Esophagus muscularis mucosa (tissue), 4 donors: ENCODE data around the gene COMMD6. TPM values are rescaled to one million over a fixed set of nuclear protein-coding genes. Genes with fewer than 3 reads are reported as not detected.

ENCODE experiments used
- DNase-seq: peaks from one replicate; pipeline ENCODE4 v3.0.0-alpha.2; 2017; ENCODE audit errors: extremely low spot score
- H3K27ac ChIP-seq, 4 donors: fragments of 200-600 bp; sonication (generic); replicated peaks in 1 of 4; 1 replicate in 3 of 4; 2 replicates in 1 of 4; pipeline ENCODE4 v1.5.1; 2016 to 2019; ENCODE audit warnings: mild to moderate bottlenecking in 1 of 4
- H3K27me3 ChIP-seq, 4 donors: fragments of 200-600 bp; sonication (generic); one replicate each; pipeline versions ENCODE4 v1.5.1 to v1.6.0; 2016 to 2019
- H3K36me3 ChIP-seq, 4 donors: fragments of 200-600 bp; sonication (generic); one replicate each; pipeline ENCODE4 v1.5.1; 2016 to 2019
- H3K4me1 ChIP-seq, 4 donors: fragments of 200-600 bp; sonication (generic); one replicate each; pipeline ENCODE4 v1.5.1; 2016 to 2019
- H3K4me3 ChIP-seq, 4 donors: fragments of 200-600 bp; sonication (generic); 1 replicate in 2 of 4; 2 replicates in 2 of 4; pipeline ENCODE4 v1.5.1; 2016 to 2019; ENCODE audit warnings: mild to moderate bottlenecking in 4 of 4, moderate library complexity in 1 of 4
- H3K9me3 ChIP-seq, 4 donors: fragments of 200-600 bp; sonication (generic); 1 replicate in 3 of 4; 2 replicates in 1 of 4; pipeline ENCODE4 v1.5.1; 2016 to 2019
- EP300 ChIP-seq: sonication (generic); formaldehyde crosslinking; IDR thresholded peaks from one replicate; pipeline ENCODE4 v1.6.1; 2017; ENCODE audit warnings: antibody characterized with exemption
- POLR2A ChIP-seq: fragments of 450-650 bp; IDR thresholded peaks from one replicate; pipeline ENCODE4 v1.6.1; 2017; ENCODE audit warnings: antibody characterized with exemption, moderate library complexity, mild to moderate bottlenecking, low read depth
- POLR2AphosphoS5 ChIP-seq, 2 donors: sonication (generic); formaldehyde crosslinking; IDR thresholded peaks; one replicate each; pipeline ENCODE4 v1.6.1; 2017; ENCODE audit warnings: antibody characterized with exemption in 2 of 2
- WGBS: methylation state at CpG from one replicate; pipeline ENCODE4 v1.1.5; 2018; 5-methylcytosine and 5-hydroxymethylcytosine counted together
- intact Hi-C: fragments of 100-400 bp; cut with DNase I; formaldehyde crosslinking; loops from one replicate; pipeline ENCODE4 v1.15.1; 2023
- total RNA-seq, 4 donors: library from RNA; depleted of rRNA; stranded (reverse); fragments of >200 nt; gene quantifications; one replicate each; pipeline versions ENCODE4 v1.1.0 to v1.2.1, GENCODE V29; 2016
- TF ChIP-seq, protein P1 (sequence below), 3 experiments: fragments of 200-600 bp in 2 of 3; fragments of 450-650 bp in 1 of 3; sonication (generic) in 2 of 3; IDR thresholded peaks; one replicate each; pipeline ENCODE4 v1.5.1; 2017 to 2019; ENCODE audit warnings: antibody characterized with exemption in 3 of 3, mild to moderate bottlenecking in 2 of 3, moderate library complexity in 1 of 3

COMMD6 gene
- total RNA-seq, 4 donors from 2014 or later, result 83.2 to 156 (median 109) TPM

DNA sequence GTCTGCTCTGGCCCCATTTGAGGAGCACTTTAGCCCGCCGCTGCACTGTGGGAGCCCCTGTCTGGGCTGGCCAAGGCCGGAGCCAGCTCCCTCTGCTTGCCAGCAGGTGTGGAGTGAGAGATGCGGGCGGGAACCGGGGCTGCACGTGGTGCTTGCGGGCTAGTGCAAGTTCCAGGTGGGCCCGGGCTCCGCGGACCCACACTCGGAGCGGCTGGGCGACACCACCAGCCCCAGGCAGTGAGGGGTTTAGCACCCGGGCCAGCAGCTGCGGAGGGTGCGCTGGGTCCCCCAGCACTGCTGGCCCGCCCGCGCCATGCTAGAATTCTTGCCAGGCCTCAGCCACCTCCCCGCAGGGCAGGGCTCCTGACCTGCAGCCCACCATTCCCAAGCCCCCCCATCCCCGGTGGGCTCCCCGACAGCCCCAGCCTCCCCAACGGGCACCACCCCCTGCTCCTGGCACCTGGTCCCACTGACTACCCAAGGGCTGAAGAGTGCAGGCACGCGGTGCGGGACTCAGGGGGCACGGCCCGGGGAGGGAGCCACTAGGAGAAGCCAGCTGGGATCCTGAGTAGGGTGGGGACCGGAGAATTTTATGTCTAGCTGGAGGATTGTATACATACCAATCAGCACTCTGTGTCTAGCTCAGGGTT is 19.1 kb downstream of the COMMD6 start:
- Histone ChIP-seq H3K27ac (no peak overlapping the region), H3K4me3 (no peak overlapping the region), H3K4me1 (no peaks in the 10 kb centered on the region), H3K36me3 (no peaks in the 10 kb centered on the region), H3K9me3 (no peaks in the 10 kb centered on the region), H3K27me3 (no peaks in the 10 kb centered on the region)
- 98% methylated on average over 8 of the region's 30 CpGs for WGBS
- no peak for DNase-seq
- intact Hi-C loops, result no loop called here
- TF ChIP-seq POLR2AphosphoS5 (IDR thresholded peaks at IDR 0.05) (no peak), POLR2A (no peak), EP300 (no peak)
- TF ChIP-seq, protein P1, sequence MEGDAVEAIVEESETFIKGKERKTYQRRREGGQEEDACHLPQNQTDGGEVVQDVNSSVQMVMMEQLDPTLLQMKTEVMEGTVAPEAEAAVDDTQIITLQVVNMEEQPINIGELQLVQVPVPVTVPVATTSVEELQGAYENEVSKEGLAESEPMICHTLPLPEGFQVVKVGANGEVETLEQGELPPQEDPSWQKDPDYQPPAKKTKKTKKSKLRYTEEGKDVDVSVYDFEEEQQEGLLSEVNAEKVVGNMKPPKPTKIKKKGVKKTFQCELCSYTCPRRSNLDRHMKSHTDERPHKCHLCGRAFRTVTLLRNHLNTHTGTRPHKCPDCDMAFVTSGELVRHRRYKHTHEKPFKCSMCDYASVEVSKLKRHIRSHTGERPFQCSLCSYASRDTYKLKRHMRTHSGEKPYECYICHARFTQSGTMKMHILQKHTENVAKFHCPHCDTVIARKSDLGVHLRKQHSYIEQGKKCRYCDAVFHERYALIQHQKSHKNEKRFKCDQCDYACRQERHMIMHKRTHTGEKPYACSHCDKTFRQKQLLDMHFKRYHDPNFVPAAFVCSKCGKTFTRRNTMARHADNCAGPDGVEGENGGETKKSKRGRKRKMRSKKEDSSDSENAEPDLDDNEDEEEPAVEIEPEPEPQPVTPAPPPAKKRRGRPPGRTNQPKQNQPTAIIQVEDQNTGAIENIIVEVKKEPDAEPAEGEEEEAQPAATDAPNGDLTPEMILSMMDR (IDR thresholded peaks at IDR 0.05), result no peak

DNA sequence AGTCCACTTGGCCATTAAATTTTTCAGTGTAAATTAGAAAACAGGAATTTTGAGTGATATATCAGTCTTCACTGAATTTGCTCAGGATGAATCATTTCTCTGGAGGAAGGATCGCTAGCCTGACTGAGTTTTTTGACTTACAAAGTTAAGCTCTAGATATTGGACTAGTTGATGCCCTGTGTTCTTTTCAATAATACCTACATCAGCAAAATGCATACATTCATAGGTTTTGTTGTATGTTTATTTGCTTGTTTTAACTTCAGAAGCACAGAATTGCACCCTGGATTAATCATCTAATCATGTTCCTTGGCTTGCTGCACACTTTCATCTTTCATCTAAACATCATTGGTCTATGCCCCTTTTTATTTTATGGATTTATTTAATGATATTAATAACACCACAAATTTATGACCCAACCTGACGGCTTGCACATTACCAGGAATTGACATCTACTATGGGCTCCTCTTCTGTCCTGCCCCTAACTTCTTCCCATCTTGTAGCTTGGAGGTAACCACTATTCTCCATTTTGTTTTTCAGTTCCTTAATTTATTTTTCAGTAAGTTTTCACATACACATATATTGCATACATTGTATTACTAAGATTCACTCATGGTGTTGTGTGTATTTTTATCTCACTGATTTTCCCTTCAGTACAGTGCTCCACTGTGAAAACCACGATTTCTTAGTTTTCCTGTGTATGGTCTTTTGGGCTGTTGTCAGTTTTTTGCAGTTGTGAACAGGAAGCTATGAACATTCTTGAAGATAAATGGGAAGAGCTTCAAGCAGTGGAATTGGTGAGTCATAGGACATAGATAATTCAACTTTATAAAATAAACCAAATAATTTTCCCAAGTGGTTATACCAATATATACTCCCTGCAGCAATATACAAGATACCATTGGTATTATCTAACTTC is 23.3 kb downstream of the COMMD6 start:
- DNase-seq, result no peak
- no peak overlapping the region for H3K27ac ChIP-seq
- no peak overlapping the region for H3K4me3 ChIP-seq
- TF ChIP-seq POLR2A, result no peak
- no peak for TF ChIP-seq POLR2AphosphoS5 (IDR thresholded peaks at IDR 0.05)
- TF ChIP-seq EP300, result no peak
- TF ChIP-seq, protein P1 (IDR thresholded peaks at IDR 0.05), result no peak
- H3K36me3 ChIP-seq, result no peaks in the 10 kb centered on the region
- H3K9me3 ChIP-seq, result no peaks in the 10 kb centered on the region
- intact Hi-C loops, result no loop called here
- H3K27me3 ChIP-seq, result no peaks in the 10 kb centered on the region
- no peaks in the 10 kb centered on the region for H3K4me1 ChIP-seq
- WGBS, result 83% methylated on average over 3 of the region's 3 CpGs

DNA sequence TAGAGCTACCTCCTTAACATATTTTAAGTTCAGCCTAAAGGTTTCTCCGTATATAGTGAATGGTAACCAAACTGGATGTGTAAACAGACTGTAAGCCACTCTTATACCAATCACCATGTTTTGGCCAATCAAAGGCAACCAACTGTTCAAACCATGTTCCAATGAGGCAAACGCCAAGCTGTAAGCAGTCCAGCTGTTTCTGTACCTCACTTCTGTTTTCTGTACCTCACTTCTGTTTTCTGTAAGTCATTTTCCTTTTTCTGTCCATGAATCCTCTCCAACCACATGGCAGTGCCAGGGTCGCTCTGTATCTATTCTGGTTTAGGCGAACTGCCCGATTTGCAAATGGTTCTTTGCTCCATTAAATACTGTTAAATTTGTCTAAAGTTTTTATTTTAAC is 24.4 kb downstream of the COMMD6 start:
- 88% methylated on average over 5 of the region's 5 CpGs for WGBS
- Histone ChIP-seq H3K9me3 (no peaks in the 10 kb centered on the region), H3K4me1 (no peaks in the 10 kb centered on the region), H3K4me3 (no peak overlapping the region), H3K27ac (no peak overlapping the region), H3K36me3 (no peaks in the 10 kb centered on the region), H3K27me3 (no peaks in the 10 kb centered on the region)
- TF ChIP-seq, protein P1 (IDR thresholded peaks at IDR 0.05), result no peak
- TF ChIP-seq EP300, result no peak
- no peak for TF ChIP-seq POLR2AphosphoS5 (IDR thresholded peaks at IDR 0.05)
- intact Hi-C loops, result no loop called here
- DNase-seq, result no peak

DNA sequence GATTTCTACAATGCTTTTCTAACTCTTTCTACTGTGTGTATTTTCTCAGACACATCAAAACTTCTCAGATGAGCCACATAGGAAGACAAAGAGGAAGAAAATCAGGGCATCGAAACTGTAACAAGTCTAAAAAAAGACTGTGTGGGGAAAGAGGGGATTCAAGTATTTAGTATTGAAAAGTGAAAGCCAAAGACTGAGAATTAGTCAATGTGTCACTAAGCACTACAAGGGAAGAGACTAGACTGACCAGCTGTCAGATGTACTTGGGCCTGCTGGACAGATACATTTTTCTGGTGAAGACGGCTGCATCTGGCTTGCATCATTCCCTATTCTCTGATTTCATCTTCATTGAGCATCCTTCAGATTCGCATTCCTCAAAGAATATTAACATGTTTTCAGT is 25.4 kb downstream of the COMMD6 start:
- no peak overlapping the region for H3K4me3 ChIP-seq
- TF ChIP-seq EP300 (no peak), POLR2AphosphoS5 (IDR thresholded peaks at IDR 0.05) (no peak), POLR2A (no peak)
- TF ChIP-seq, protein P1 (IDR thresholded peaks at IDR 0.05), result no peak
- intact Hi-C loops, result no loop called here

More for the DNA sequence above, 25.4 kb downstream of the COMMD6 start:
- Histone ChIP-seq H3K4me1 (no peaks in the 10 kb centered on the region), H3K27me3 (no peaks in the 10 kb centered on the region), H3K9me3 (no peaks in the 10 kb centered on the region), H3K27ac (no peak overlapping the region), H3K36me3 (no peaks in the 10 kb centered on the region)
- WGBS, result 59% methylated on average over 3 of the region's 3 CpGs
- no peak for DNase-seq
